Inflammatory macrophage (primary cell): ENCODE results near the gene DGKH.

ENCODE experiments used
- DNase-seq, 2 donors: peaks; one replicate each; pipeline ENCODE4 v3.0.0-alpha.2; 2020 to 2022

The DGKH gene

GRCh38 chr13:42283574-42283973 is 235.1 kb downstream of the DGKH start:
- no peak for DNase-seq

- DNase-seq: no peak
These were observed 235.6 kb downstream of the DGKH start for GRCh38 chr13:42284068-42284467.
